ENCODE data around the gene ISCU. TPM values are rescaled to one million over a fixed set of nuclear protein-coding genes. Genes with fewer than 3 reads are reported as not detected.
A peak's percentile ranks its signal among the peaks of the same experiment; 100 is the strongest.
"Not testable (repeated sequence)": the region's sequence is repeated elsewhere in the genome, so short reads cannot be mapped to it uniquely, and the experiment has no call there.

ISCU gene
- total RNA-seq, 1 donor from 2014 or later = 103 TPM

DNA sequence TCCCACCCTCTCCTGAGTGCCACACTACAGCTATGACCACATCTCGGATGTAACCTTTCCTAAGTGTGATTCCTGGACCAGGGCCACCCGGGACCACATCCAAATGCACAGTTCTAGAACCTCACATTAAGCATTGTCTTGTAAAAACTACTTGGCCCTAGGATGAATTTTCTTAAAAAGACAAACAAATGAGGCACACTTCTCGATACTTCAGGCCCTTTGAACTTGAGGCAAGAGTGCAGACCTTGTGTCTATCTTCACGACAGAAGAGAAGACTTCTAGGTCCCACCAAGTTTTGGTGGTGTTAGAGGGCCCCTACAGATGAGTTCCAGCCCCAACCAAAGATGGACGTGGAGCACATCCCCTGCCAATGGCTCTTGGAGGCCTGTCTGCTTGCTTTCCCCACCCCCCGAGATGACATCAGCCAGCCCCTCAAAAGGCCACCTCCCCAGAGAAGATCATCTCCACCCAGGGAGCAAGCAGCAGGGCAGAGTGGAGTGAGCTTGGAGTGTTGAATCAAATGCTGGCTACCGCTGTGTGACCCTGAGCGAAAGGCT, 9.3 kb downstream of the ISCU start:
- Mint-ChIP-seq H3K4me1 (ENCODE audit: unreplicated experiment) (peaks cover 10% of the 10 kb centered on the region), H3K27ac (ENCODE audit: unreplicated experiment) (no peak overlapping the region), H3K9me3 (ENCODE audit: unreplicated experiment) (no peaks in the 10 kb centered on the region)

DNA sequence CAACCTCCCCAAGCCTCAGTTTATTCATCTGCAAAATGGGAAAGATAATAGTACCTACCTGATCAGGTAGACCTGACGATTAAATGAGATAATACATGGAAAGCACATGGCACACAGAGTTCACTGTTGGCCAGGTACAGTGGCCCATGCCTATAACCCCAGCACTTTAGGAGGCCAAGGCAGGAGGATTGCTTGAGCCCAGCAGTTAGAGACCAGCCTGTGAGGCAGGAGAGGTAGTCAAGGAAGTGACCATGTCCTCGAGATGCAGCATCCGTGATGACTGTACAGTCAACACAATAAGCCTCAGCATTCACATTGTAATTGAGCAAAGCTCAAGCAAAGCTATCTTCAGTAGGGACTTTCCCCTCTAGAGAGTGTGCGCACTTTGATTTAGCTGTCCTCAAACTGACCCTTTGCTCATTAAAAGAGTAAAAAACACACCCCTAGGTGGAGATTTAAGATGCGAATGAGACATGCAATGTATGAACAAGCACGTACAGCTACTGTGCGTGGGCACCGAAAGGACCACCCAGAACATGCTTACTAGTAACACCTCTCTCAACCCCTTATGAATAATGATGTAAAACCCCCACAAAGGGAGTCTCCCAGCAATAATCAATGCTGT, 9.9 kb downstream of the ISCU start:
- Mint-ChIP-seq H3K9me3 (ENCODE audit: unreplicated experiment) (no peaks in the 10 kb centered on the region), H3K4me1 (ENCODE audit: unreplicated experiment) (peaks cover 13% of the 10 kb centered on the region), H3K36me3 (ENCODE audit: unreplicated experiment) (peaks cover 16% of the 10 kb centered on the region), H3K27me3 (ENCODE audit: unreplicated experiment) (no peaks in the 10 kb centered on the region), H3K27ac (ENCODE audit: unreplicated experiment) (no peak overlapping the region), H3K4me3 (ENCODE audit: unreplicated experiment) (no peak overlapping the region)
- TF ChIP-seq, protein P1, sequence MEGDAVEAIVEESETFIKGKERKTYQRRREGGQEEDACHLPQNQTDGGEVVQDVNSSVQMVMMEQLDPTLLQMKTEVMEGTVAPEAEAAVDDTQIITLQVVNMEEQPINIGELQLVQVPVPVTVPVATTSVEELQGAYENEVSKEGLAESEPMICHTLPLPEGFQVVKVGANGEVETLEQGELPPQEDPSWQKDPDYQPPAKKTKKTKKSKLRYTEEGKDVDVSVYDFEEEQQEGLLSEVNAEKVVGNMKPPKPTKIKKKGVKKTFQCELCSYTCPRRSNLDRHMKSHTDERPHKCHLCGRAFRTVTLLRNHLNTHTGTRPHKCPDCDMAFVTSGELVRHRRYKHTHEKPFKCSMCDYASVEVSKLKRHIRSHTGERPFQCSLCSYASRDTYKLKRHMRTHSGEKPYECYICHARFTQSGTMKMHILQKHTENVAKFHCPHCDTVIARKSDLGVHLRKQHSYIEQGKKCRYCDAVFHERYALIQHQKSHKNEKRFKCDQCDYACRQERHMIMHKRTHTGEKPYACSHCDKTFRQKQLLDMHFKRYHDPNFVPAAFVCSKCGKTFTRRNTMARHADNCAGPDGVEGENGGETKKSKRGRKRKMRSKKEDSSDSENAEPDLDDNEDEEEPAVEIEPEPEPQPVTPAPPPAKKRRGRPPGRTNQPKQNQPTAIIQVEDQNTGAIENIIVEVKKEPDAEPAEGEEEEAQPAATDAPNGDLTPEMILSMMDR (IDR thresholded peaks at IDR 0.05) = no peak
- no peak for DNase-seq (ENCODE audit: extremely low spot score, unreplicated experiment)

More for the DNA sequence above, 9.3 kb downstream of the ISCU start:
- Mint-ChIP-seq H3K36me3 (ENCODE audit: unreplicated experiment) (peaks cover 20% of the 10 kb centered on the region), H3K27me3 (ENCODE audit: unreplicated experiment) (no peaks in the 10 kb centered on the region), H3K4me3 (ENCODE audit: unreplicated experiment) (no peak overlapping the region)
- no peak for DNase-seq (ENCODE audit: extremely low spot score, unreplicated experiment)
- TF ChIP-seq, protein P1 (IDR thresholded peaks at IDR 0.05) = no peak

DNA sequence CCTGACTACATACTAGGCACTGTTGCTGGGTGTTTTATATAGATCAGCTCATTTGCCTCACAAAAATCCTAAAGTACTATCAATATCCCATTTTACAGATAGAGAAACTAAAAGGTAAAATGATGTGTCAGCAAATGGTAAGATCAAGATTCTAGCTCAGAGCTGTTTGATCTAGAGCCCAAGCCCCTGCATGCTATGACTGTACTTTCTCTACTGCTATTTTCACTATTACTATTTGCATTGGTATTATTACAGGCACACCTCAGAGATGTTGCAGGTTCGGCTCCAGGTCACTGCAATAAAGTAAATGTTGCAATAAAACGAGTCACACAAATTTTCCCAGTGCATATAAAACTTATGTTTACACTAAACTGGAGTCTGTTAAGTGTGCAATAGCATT, 10.9 kb downstream of the ISCU start:
- Mint-ChIP-seq H3K4me1 (ENCODE audit: unreplicated experiment) (peaks cover 18% of the 10 kb centered on the region), H3K4me3 (ENCODE audit: unreplicated experiment) (no peak overlapping the region), H3K9me3 (ENCODE audit: unreplicated experiment) (no peaks in the 10 kb centered on the region), H3K27ac (ENCODE audit: unreplicated experiment) (no peak overlapping the region), H3K36me3 (ENCODE audit: unreplicated experiment) (peaks cover 7% of the 10 kb centered on the region), H3K27me3 (ENCODE audit: unreplicated experiment) (no peaks in the 10 kb centered on the region)
- peak; percentile 3 for DNase-seq (ENCODE audit: extremely low spot score, unreplicated experiment)
- TF ChIP-seq, protein P1 (IDR thresholded peaks at IDR 0.05) = no peak

DNA sequence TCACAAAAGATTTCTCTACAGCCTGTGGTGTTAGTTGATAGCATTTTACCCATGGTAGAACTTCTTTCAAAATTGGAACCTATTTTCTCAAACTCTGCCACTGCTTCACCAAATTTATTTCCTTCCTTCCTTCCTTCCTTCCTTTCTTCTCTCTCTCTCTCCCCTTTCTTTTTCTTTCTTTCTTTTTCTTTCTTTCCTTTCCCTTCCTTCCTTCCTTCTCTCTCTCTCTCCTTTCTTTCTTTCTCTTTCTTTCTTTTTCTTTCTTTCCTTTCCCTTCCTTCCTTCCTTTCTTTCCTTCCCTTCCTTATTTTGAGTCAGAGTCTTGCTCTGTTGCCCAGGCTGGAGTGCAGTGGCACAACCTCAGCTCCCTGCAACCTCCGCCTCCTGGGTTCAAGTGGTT, 11.9 kb downstream of the ISCU start:
- H3K27me3 Mint-ChIP-seq (ENCODE audit: unreplicated experiment); DNase-seq (ENCODE audit: extremely low spot score, unreplicated experiment); H3K4me3 Mint-ChIP-seq (ENCODE audit: unreplicated experiment); H3K9me3 Mint-ChIP-seq (ENCODE audit: unreplicated experiment); H3K36me3 Mint-ChIP-seq (ENCODE audit: unreplicated experiment); H3K27ac Mint-ChIP-seq (ENCODE audit: unreplicated experiment): not testable (repeated sequence)
- H3K4me1 Mint-ChIP-seq (ENCODE audit: unreplicated experiment) = peaks cover 25% of the 10 kb centered on the region

DNA sequence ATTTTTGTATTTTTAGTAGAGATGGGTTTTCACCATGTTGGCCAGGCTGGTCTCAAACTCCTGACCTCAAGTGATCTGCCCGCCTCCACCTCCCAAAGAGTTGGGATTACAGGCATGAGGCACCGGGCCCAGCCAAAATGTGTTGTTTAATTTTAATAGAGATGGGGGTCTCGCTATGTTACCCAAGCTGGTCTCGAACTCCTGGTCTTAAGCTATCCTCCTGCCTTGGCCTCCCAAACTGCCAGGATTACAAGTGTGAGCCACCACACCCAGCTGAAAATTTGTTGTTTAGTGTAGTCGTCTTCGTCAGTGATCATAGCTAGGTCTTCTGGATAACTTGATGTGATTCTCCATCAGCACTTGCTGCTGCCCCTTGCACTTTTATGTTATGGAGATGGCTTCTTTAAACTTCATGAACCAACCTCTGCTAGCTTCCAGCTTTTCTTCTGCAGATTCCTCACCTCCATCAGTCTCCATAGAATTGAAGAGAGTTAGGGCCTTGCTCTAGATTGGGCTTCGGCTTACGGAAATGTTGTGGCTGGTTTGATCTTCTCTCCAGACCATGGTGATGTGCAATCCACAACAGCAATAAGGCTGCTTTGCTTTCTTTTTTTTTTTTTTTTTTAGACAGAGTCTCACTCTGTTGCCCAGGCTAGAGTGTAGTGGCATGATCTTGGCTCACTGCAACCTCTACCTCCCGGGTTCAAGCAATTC, 13.0 kb downstream of the ISCU start:
- DNase-seq (ENCODE audit: extremely low spot score, unreplicated experiment) = peak; percentile 56
- H3K27ac Mint-ChIP-seq (ENCODE audit: unreplicated experiment) = no peak overlapping the region
- no peaks in the 10 kb centered on the region for H3K36me3 Mint-ChIP-seq (ENCODE audit: unreplicated experiment)
- no peaks in the 10 kb centered on the region for H3K9me3 Mint-ChIP-seq (ENCODE audit: unreplicated experiment)
- H3K4me1 Mint-ChIP-seq (ENCODE audit: unreplicated experiment) = peaks cover 32% of the 10 kb centered on the region
- no peak overlapping the region for H3K4me3 Mint-ChIP-seq (ENCODE audit: unreplicated experiment)
- no peaks in the 10 kb centered on the region for H3K27me3 Mint-ChIP-seq (ENCODE audit: unreplicated experiment)
- TF ChIP-seq, protein P1 (IDR thresholded peaks at IDR 0.05) = no peak

Data from osteocyte (in vitro differentiated cells).